ENCODE measurements around the gene LDB3. TPM values are rescaled to one million over a fixed set of nuclear protein-coding genes. Genes with fewer than 3 reads are reported as not detected.

Gene LDB3
- total and polyA plus RNA-seq, 9 of the 15 experiments (the other 6 are each of a cell fraction or from before 2014, with no cell fraction given), result 0.03 TPM; not detected in 8

- no peak for TF ChIP-seq ZNF12 (CRISPR knock-in tag; IDR thresholded peaks at IDR 0.05)
- TF ChIP-seq XRCC4 (IDR thresholded peaks at IDR 0.05; ENCODE audit: extremely low read depth, insufficient read depth, insufficient read length), result no peak
Measured at GRCh38 chr10:86706977-86707376, 38.7 kb downstream of the LDB3 start (continued).

- 34% methylated on average over 4 of the region's 4 CpGs for WGBS (ENCODE audit: insufficient coverage, low coverage, missing lambda C conversion rate)
- in situ Hi-C loops (cut with MboI) (loop anchor here (5.0 kb wide), 1 partner anchor 195 kb away; no protein-coding TSS in a partner anchor), intact Hi-C loops (cut with micrococcal nuclease) (no loop called here)
- no peak overlapping the region for H2AFZ ChIP-seq (ENCODE audit: low read depth, low read length)
- ATAC-seq (no peak), FAIRE-seq (no peak), DNase-seq (ENCODE audit: extremely low read depth in 1 of 4, low spot score in 3 of 4) (no peak)
- no peak overlapping the region for H3K4me3 ChIP-seq
- H3K79me2 ChIP-seq (ENCODE audit: control insufficient read depth, insufficient read depth, low read length), result no peaks in the 10 kb centered on the region
- no TSS peak for BruUV-seq (replicated peaks)
- H4K20me1 ChIP-seq (replicated peaks; ENCODE audit: control insufficient read depth, insufficient read depth, low read length), result no peaks in the 10 kb centered on the region
- no peaks in the 10 kb centered on the region for H3K9me3 ChIP-seq (replicated peaks; ENCODE audit: control insufficient read depth, insufficient read depth, low read depth, low read length)
- POLR2A ChIA-PET, result no interaction called here
- no peaks in the 10 kb centered on the region for H3K27me3 ChIP-seq (ENCODE audit: control insufficient read depth in 2 of 2, insufficient read depth in 2 of 2, low read length in 2 of 2)
- no peak overlapping the region for H3K4me2 ChIP-seq (ENCODE audit: insufficient read depth, low read length)
- peak overlapping the region in 1 of 2 experiments; percentile 14; a peak in 1 of 4 replicates for H3K9ac ChIP-seq (ENCODE audit: insufficient read depth in 1 of 2, low read depth in 2 of 2, low read length in 2 of 2)
- H3K27ac ChIP-seq (ENCODE audit: extremely low read depth, low read depth, low read length), result no peak overlapping the region
- H3K36me3 ChIP-seq (ENCODE audit: control insufficient read depth, insufficient read depth, low read length), result no peaks in the 10 kb centered on the region
- CTCF ChIA-PET (ENCODE audit: low intra/inter-chr PET ratio), result no interaction called here
- H3K9me1 ChIP-seq (ENCODE audit: control insufficient read depth, insufficient read depth, low read length), result no peaks in the 10 kb centered on the region
- H3K4me1 ChIP-seq (replicated peaks in 1 of 2; ENCODE audit: control insufficient read depth in 2 of 2, insufficient read depth in 2 of 2, low read length in 2 of 2), result peaks cover 0 to 32% of the 10 kb centered on the region in 2 experiments; a peak in 4 of 5 replicates
- TF ChIP-seq XRCC3 (IDR thresholded peaks at IDR 0.05) (no peak), SNAPC5 (CRISPR knock-in tag; IDR thresholded peaks at IDR 0.05) (no peak), PREB (CRISPR knock-in tag; IDR thresholded peaks at IDR 0.05) (no peak), MXI1 (IDR thresholded peaks at IDR 0.05; ENCODE audit: low read depth, low read length) (no peak), THRA (IDR thresholded peaks at IDR 0.05) (no peak), PCBP2 (IDR thresholded peaks at IDR 0.05; ENCODE audit: low read depth, low read length, poor library complexity, severe bottlenecking) (no peak), ZNF24 (IDR thresholded peaks at IDR 0.05) (no peak), STAT5B (CRISPR knock-in tag; IDR thresholded peaks at IDR 0.05) (no peak), ZC3H11A (IDR thresholded peaks at IDR 0.05; ENCODE audit: low read depth, low read length) (no peak), BCOR (IDR thresholded peaks at IDR 0.05) (no peak), NRF1 (conservative IDR thresholded peaks at IDR 0.05 in 1 of 2, IDR thresholded peaks at IDR 0.05 in 1 of 2) (no peak), SRSF7 (optimal IDR thresholded peaks at IDR 0.05; ENCODE audit: low read depth, low read length) (no peak), SAFB2 (IDR thresholded peaks at IDR 0.05; ENCODE audit: borderline replicate concordance, low read depth, low read length, severe bottlenecking) (no peak), ZNF384 (IDR thresholded peaks at IDR 0.05; ENCODE audit: low read depth, low read length) (no peak), ZZZ3 (IDR thresholded peaks at IDR 0.05) (no peak), MBD1 (CRISPR knock-in tag; IDR thresholded peaks at IDR 0.05) (no peak), MTF1 (CRISPR knock-in tag; IDR thresholded peaks at IDR 0.05; ENCODE audit: borderline replicate concordance) (no peak), C11orf30 (IDR thresholded peaks at IDR 0.05; ENCODE audit: low read depth) (no peak)
Measured at GRCh38 chr10:86707505-86707904, 39.2 kb downstream of the LDB3 start.
